ENCODE measurements around the gene HOXB3. TPM values are rescaled to one million over a fixed set of nuclear protein-coding genes. Genes with fewer than 3 reads are reported as not detected.

Gene HOXB3
- 10 to 100 TPM in 1 of 4 donors, 1 to 10 TPM in 3; 2.5 to 11.1 (median 5.8) TPM for total RNA-seq

- no peak for TF ChIP-seq CTCF (IDR thresholded peaks at IDR 0.05)
- no peak for TF ChIP-seq POLR2A (IDR thresholded peaks at IDR 0.05)
- no peak within 1 kb of the TSS for H3K27ac ChIP-seq
- DNase-seq = no peak
- 75 to 84% methylated on average over 18 to 22 of the region's 23 CpGs for WGBS, 2 donors
- intact Hi-C loops (cut with DNase I) = loop anchor here (5.0 kb wide), 1 partner anchor 253 kb away; no protein-coding TSS in a partner anchor
- peaks cover 0 to 100% (median 17%) of the 10 kb centered on the region in 4 donors for H3K27me3 ChIP-seq
- H3K4me1 ChIP-seq = peaks cover 8 to 55% (median 29%) of the 10 kb centered on the region in 3 donors
- H3K4me3 ChIP-seq = no peak within 1 kb of the TSS
- H3K9me3 ChIP-seq = no peaks in the 10 kb centered on the region
- H3K36me3 ChIP-seq = no peaks in the 10 kb centered on the region
Measured at GRCh38 chr17:48589831-48590606, at the start of gene HOXB3. Gene HOXB3 (minus strand): TSS chr17:48590241. CDS start chr17:48552474, 37,767 bp downstream.

DNA sequence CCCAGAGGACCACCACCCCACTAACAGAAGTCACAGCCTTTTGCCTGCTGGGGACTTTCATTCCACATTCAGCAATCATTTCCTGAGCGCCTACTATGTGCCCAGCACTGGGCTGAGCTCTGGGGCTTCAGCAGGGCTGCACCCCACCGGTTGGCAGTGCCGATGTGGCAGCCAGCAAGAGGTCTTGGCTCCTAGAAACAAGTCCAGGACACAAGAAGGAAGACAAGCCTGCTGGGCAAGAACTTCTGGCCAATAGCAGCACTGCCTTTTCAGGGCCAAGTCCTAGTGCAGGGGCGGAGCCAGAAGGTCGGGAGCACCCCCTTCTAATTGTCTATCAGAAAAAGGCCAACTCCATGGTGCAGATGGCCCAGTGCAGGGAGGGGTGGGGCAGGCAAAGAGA, 49.1 kb upstream of the HOXB3 start:
- TF ChIP-seq POLR2A (IDR thresholded peaks at IDR 0.05) (no peak), CTCF (IDR thresholded peaks at IDR 0.05) (no peak)
- Histone ChIP-seq H3K27me3 (peaks cover 54 to 100% (median 65%) of the 10 kb centered on the region in 4 donors), H3K4me3 (no peak overlapping the region), H3K27ac (no peak overlapping the region), H3K9me3 (no peaks in the 10 kb centered on the region), H3K36me3 (no peaks in the 10 kb centered on the region), H3K4me1 (peaks cover 0 to 17% (median 4%) of the 10 kb centered on the region in 3 donors)
- no peak for DNase-seq
- WGBS, 2 donors = 36 to 41% methylated on average over 2 to 3 of the region's 5 CpGs
- intact Hi-C loops (cut with DNase I) = no loop called here

- 24 to 34% methylated on average over 15 to 18 of the region's 18 CpGs for WGBS, 2 donors
Measured at GRCh38 chr17:48637323-48638260, 47.6 kb upstream of the HOXB3 start.

DNA sequence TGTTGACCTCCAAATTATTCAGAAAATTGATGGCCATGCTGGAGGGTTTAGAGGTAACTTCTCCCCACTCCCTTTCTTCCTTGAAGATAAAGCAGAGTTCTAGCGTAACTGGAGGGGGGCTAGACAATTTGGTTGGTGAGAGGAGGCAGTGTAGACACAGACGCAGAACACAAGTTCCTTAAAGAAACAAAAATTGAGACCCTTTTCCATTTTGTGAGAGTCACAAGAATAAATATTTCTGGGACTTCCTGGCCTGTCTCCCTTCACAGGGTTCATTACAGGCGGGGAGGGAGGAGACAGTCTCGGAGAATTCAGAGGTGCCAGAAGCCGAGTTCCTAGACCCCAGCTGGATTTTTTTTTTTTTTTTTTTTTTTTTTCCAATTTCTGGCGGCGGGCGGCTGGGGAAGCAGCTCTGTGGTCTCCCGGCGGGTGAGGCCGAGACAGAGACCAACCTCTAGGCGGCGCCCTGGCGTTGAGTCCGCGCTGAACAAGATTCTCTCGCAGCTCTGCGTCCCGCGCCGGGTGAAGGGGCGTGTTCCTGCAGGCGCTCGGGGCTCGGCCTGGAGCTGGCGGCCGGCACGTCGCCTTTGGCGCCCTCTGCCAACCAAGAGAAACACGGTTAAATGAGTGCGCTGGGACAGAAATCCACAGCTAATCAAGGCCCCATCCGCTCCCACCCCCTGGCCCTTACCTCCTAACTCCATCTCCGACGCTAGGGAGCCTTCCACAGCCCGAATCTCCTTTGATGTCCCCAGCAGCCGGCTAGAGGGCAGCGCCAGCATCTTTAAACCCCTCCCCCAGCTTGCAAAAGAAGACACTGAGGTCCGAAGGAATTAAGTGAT, 46.4 kb upstream of the HOXB3 start:
- Histone ChIP-seq H3K9me3 (no peaks in the 10 kb centered on the region), H3K27ac (no peak overlapping the region), H3K36me3 (no peaks in the 10 kb centered on the region), H3K4me1 (peaks cover 0 to 22% (median 4%) of the 10 kb centered on the region in 3 donors), H3K27me3 (peaks cover 56 to 100% (median 72%) of the 10 kb centered on the region in 4 donors), H3K4me3 (peak overlapping the region in 1 of 4 donors; percentile 2)
- DNase-seq = no peak
- intact Hi-C loops (cut with DNase I) = no loop called here
- TF ChIP-seq CTCF (IDR thresholded peaks at IDR 0.05) (peak in 5 of 6 experiments; percentile 18 to 47 (median 26)), POLR2A (IDR thresholded peaks at IDR 0.05) (no peak)
- 14 to 16% methylated on average over 5 to 11 of the region's 39 CpGs for WGBS, 2 donors

More at GRCh38 chr17:48637323-48638260, 47.6 kb upstream of the HOXB3 start:
- peaks cover 0 to 28% (median 4%) of the 10 kb centered on the region in 3 donors for H3K4me1 ChIP-seq
- H3K27ac ChIP-seq = no peak overlapping the region
- H3K9me3 ChIP-seq = no peaks in the 10 kb centered on the region
- H3K4me3 ChIP-seq = no peak overlapping the region
- DNase-seq = no peak
- H3K36me3 ChIP-seq = no peaks in the 10 kb centered on the region
- TF ChIP-seq CTCF (IDR thresholded peaks at IDR 0.05) = no peak
- TF ChIP-seq POLR2A (IDR thresholded peaks at IDR 0.05) = no peak
- peaks cover 62 to 100% (median 72%) of the 10 kb centered on the region in 4 donors for H3K27me3 ChIP-seq
- intact Hi-C loops (cut with DNase I) = no loop called here
